Activated gamma-delta T cell treated with anti-CD3 and anti-CD28 coated beads, Interleukin-2, amount 50 U/mL, for 16 hours (primary cell): ENCODE results near the gene PHACTR3.

Source experiments
- DNase-seq: peaks from one replicate; pipeline ENCODE4 v3.0.0-alpha.2; 2020; ENCODE audit warnings: low read depth

PHACTR3 gene

DNA sequence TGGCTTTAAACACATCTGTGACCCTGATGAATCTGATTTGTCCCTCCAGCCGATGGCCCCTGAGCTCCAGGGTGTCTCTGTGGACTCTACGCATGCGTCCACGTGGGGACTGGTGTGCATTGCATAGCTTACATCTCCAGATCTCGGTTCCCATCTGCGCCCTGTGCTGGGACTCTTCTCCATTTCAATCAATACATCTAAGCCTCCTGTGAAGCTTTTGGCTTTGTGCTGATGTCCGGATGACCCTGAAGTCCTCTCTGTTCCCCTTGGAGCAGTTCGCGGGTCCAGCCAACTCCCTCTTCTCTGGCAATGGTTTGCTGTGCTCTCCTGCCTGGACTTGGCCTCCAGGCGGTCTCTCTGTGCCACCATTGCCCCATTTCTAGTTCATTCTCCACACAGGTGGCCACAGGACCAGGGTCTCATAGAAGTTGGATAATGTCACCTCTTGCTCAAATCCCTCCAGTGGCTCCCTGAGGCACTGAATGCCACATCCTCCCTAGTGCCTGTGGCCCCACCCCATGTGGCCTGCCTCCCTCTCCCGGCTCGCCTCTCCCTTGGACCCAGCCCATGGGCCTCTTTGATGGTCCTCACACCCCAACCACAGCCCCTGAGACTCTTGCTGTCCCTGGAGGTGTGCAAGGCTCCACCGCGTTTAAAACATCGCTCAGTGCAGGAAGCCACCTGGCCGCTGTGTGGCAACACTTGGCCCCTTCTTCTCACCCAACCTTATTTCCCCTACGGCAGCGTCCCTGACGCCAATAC lies 173.7 kb downstream of the PHACTR3 start:
- DNase-seq: no peak

DNA sequence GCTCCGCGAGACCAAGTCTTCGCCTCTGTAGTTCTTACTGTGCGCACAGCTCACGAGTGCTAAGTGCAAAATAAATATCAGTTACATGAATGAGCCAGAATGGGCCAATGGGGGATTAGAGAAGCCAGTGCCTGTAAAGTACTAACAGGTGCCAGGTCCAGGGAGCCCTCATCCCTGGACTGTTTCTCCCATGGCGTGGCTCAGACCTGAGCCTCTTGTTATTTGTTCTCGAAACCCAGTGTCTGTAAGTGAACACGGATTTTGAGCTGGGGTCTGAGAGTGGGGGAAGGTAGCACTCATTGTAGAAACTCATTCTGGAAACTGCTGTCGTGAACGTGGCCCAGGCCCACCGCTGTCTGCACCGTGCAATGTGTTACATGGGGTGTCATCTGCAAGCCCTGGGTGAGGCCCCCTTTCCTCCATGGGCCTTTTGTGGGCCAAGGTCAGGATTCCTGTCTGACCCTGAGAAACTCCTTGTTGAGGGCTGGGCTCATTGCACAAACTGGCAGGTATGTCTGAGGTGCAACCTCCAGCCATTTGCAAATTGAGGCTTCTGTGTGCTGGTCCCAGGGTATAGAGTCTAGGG lies 174.4 kb downstream of the PHACTR3 start:
- DNase-seq: no peak

DNA sequence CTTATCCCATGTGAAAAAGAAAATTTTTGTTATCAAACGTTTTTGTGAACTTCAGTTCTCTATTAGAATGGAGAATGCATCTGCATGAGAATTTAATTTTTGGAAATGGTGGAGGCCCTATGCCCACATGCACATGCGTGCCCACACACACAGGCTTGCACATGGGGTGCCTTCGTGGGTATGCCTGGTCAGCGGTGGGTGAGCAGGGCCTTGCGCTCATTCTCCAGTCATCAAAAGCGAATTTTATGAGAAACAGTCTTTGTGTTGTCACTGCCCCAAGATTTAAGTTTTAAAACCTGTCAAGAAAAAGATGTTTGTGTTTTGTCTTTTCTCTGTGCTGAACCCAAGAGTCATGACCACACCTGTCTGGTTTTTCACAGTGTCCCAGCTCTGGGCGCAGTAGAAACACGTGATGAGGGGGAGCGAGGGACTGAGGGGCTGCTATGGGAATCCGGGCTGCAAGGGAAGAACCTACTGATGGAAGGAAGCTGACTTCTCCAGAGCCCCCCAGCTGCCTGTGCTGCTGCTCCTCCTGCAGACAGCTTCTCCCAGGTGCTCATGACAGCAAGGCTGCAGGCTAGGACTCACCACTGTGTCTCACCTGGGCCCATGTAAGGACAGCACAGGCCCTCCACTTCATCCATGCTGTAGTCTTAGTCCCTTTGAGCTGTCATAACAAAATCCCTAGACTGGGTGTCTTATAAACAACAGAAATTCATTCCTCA lies 175.5 kb downstream of the PHACTR3 start:
- no peak for DNase-seq

DNA sequence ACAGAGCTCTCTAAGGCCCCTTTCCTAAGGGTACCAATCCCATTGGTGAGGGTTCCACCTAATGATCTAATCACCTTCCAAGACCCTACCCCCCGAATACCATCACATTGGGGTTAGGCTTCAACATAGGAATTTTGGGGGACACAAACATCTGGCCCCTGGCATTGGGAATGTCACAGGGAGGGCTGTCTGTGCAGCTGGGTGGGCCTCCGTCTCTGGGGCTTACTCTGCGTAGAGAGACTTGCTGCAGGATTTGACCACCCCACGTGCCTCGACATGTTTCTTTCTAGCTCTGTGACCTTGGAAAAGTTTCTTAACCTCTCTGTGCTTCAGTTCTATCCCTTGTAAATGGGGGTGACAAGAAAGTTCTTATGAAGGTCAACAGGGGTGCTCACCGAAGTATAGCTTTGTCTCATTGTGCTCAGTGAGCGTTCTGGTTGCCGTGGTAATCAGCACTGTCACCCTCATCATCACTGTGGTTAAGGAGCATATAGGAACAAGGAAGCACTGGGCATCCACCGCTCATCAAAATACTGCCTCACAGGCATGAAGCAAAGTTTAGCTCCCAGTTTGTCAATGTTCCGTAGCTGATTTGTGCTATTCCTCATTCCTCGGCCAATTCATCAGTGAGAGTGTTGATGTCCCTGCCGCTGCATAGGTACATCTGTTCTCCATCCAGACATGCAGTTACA lies 176.3 kb downstream of the PHACTR3 start:
- DNase-seq: no peak

DNA sequence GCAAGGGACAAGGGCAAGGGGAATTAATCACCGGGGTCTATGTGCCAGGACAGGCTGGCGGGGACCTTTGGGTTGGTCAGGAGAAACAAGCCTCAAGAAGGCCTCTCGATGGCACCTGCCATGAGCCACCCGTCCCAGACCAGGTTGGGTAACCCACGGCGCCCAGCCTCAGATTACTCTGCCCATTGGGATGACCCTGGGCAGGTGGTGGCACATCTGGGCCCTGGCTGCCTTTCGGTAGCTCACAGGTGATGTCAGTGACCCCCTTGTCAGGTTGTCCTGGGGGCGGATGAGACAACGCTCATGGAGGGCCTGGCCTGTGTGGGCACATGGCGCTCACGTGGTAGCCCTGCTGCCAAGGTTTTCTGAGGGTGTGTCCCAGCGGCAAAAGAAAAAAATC lies 176.9 kb downstream of the PHACTR3 start:
- no peak for DNase-seq

DNA sequence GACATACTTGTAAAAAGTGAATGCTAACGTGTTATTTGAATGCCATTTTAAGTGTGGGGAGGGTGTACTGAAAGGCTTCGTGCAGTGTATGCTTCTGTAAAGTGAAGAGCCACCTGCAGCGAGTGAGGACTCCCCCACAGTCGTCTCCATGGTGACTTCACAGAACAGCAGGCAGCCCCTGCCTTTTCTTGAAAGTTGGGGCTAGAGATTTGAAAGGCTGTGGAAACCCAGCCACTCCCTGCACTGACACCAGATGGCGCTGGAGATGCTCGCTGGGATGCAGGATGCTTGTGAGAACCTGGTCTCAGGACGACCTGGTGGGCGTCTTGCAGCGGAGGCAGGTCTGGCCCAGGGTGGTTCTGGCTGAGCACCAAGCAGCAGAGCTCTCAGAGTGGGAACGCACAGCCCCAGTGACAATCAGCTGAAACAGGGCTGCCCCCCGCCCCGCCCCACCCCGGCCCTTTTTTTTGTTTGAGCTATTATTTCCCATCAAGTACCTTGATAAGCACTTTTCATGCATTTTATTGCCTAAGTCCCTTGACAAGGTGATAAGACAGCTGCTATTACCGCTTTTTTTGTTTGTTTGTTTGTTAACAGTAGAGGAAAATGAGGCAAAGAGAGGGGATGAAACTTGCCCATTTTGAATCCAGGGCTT lies 178.8 kb downstream of the PHACTR3 start:
- DNase-seq: no peak

DNA sequence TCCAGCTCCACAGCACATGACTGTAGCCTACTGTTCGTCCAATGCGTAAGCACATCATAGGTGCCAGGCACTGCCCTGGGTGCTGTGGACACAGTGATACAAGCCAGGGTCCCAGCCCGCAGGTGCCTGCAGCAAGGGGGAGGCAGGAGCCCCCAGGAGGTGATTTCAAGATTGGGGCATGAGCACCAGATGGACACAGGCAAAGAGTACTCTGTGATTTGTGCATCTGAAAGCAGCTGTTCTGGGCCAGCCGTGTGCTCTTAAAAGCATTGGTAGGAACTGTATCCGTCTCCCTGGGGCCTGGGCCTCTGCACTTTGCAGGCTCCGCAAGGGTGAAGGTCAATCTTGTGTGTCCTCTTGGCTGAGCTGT lies 179.3 kb downstream of the PHACTR3 start:
- DNase-seq: no peak

DNA sequence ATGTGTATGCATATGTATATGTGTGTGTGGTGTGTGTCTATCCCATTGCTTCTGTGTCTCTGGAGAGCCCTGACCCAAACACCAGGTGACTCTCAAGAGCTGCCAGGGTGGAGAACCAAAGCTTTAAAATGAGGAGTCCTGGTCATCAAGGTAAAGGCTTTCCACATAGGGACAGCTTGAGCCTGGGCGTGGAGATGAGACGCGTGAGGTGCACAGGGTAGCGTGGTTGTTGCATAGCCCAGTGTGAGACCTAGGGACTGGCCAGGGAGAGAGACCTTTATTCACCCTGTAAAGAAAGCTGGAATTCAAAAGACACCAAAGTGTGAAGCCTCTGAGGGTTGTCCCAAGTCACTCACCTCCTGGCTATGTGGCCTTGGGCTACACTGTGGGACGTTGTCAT lies 180.0 kb downstream of the PHACTR3 start:
- no peak for DNase-seq

DNA sequence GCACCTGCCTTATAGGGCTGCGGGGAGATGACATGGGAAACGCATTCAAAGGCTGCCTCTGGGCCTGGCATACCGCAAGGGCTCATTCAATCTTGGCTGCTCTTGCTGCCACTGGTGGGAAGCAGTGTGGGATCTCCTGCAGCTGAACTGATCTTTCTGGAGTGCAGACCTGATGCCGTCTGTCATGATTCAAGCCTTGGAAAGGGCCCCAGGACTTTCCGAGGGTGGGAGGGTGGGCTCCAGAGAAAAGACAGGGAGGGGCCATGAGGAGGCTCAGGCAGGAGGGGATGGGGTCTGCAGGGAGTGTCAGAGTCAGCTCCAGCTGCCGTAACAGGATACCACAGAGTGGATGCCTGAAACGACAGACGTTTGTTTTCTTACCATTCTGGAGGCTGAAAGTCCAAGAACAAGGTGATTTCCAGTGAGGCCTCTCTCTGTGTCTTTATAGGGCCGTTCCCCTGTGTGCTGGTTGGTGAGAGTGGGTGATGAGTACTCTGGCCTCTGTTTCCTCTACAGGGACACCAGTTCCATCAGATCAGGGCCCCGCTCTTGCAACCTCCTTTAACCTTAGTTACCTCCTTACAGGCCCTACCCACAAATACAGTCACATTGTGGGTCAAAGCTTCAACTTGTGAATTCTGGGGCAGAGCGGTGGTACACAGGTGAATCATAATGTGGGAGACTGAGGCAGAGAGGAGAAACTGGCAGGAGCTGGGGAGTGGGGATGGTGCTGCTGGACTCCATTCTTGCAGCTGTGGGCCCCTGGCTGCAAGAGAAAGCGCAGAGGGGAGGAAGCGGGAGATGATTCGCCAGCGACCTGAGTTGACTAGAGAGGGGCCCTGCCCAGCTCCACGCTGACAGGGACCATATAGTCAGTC lies 180.7 kb downstream of the PHACTR3 start:
- DNase-seq: no peak

DNA sequence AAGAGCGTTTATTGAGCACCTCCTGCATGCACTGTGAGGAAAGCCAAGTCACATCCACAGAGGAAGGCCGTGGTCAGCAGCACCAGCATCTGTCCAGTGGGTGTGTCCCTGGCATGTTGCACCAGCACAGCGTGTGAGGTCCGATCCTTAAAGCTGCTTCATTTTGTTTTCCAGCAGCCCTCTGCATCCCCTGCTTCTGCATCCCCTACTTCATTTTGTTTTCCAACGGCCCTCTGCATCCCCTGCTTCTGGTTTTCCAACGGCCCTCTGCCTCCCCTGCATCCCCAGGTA lies 181.3 kb downstream of the PHACTR3 start:
- no peak for DNase-seq

DNA sequence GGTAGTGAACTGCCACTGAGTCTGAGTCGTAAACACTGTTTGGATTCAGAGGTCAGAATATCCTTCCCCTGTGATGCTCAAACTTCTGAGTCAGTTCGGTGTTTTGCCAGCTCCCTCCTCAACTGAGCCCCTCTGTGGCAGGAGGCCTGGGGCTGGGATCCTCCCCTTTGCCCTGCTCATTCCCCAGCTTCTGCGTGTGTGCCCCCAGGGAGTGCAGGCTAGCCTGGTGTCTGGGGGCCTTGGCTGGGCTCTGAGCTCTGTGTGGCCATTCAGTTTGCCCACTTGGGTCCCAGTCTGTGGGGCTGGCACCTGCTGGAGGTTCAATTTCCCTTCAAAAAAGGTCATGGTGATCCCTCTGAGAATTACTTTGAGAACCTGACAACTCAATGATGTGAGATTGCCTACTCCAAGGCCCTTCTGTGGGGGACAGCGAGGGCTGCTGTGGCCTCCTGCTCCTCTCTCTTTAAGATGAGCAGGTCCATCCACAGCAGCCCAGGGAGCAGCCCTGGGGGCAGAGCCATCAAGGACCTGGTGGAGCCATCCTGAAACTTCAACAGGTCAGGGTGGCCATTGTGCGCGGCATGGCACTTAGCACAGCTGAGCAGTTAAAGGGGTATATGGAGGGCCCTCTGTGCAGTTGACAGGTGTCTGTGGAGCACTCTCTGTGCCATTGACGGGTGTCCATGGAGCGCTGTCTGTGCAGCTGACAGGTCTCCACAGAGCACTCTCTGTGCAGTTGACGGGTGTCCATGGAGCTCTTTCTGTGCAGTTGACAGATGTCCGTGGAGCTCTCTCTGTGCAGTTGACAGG lies 181.9 kb downstream of the PHACTR3 start:
- DNase-seq: no peak

DNA sequence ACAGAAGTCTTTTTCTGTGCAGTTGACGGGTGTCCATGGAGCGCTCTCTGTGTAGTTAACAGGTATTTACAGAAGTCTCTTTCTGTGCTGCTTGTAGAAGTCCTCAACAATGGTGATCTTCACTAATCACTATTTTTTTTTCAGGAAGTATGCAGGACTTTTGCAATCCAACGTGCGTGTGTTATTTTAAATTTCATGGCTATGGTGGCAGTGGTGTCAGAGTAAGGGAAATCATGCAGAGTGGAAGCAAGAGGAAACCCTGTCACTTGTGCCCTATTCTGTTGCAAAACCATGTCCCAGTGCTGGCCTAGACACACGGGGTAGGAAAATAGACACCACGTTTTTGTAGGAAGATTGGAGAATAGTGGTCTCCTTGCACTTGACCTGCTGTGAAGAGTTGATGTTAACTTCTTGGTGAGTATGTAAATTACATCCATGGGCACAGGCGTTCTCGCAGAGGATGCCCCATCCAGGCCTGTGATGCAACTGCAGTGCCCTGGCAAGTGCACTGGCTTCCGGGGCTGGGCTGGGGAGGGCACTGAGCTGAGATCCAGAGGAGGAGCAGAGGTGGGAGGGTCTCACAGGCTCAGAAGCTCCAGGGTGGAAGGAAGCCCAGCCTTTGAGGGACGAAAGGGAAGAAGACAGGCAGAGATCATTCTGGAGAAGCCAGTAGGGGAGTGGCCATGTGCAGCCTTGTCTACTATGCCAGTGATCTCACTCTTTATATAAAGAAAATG lies 182.6 kb downstream of the PHACTR3 start:
- DNase-seq: no peak

DNA sequence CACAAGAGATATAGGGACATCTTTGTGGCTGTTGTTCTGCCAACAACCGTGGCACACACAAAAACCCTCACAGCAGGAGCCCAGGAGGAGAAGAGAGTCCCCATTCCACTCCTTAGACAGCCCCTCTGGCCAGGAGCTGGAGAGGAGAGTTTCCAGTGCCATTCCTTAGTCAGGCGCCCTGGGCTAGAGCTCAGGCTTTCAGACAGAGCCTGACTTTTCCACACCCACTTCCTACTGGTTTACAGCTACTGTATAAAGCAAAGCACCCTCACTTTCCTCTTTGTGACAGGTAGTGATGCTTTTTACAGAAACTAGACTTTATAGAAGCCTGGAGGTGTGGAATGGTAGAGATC lies 183.2 kb downstream of the PHACTR3 start:
- DNase-seq: no peak

DNA sequence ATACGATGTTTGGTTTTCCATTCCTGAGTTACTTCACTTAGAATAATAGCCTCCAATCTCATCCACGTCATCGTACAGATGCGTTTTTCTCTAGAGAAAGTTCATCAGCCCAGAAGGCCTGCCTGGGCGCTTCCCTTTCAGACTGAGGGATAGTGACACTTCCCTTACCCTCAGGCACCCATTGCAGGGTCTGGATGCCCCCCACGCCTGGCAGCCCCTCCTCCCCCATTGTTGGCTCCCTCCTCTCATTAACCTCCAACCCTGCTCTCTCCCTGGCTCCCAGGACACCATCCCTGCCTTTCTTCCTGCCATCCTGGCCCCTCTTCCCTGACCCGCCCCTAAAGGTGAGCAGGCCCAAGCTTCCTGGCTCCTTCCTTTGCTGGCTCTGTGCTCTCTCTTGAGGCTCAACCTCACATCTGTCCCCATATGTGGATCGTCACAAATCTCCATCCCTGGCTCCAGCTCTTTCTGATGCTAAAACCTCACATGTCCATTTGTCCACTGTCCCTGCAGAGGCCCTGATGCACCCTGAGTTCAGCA lies 183.9 kb downstream of the PHACTR3 start:
- DNase-seq: no peak

DNA sequence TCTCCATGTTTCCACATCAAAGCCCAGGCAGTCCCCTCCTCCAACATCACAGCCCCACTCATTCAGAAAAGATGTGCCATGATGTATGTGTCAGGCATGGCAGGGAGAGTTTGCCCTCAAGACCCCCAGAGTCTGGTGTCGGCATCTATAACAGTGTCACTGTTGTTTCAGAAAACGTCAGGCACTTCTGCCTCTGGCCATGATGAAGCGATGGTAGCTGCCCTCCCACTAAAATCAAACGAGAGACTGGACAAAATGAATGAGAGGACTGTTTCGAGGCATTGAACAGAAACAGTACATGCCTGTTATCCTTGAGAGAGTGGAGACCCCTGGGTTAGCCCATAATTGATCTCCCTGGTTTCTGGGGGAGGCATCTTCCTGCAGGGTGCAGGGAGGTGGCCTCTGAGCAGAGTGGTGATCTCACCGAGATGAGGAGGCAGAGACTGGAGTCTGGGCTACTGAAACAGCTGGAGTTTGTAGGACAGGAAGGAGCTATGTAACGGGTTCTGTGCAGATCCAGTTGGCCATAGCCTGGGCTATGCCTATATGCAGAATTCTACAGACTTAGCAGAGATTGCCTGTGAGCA lies 184.6 kb downstream of the PHACTR3 start:
- no peak for DNase-seq

DNA sequence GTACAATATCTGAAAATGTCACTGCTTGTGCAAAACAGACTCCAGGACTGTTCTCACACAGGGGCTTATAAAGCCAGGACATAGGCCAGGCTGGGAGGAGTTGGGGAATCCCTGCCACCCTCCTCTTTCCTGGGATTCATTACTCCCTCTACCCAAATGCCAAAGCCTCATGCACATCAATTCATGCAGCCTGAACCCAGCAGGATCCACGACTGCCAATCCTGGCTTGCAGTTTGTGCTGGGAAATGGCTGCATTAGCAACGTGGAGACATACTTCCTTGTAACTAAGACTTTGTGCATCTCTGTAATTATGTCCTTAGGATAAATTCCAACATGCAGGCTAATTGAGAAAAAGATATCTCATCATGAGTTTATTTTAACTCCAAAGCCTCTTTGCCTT lies 185.3 kb downstream of the PHACTR3 start:
- DNase-seq: no peak

DNA sequence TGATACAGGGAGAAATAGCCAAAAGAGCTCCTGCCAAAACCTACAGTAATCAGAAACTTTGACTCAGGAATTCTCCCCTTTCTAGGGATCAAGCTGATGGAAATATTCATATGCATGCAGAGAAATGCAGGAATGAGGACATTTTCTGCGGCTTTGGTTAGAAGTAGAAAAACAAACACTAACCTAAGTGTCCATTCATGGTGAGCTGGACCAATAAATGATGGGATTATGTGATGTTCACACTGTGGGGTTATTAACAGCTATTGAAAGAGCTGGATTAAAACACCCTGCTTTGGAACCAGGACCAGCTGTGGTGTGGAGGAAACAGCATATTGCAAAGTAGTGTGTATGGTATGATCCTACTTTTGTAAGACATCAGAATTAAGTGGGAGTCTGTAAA lies 186.0 kb downstream of the PHACTR3 start:
- no peak for DNase-seq

DNA sequence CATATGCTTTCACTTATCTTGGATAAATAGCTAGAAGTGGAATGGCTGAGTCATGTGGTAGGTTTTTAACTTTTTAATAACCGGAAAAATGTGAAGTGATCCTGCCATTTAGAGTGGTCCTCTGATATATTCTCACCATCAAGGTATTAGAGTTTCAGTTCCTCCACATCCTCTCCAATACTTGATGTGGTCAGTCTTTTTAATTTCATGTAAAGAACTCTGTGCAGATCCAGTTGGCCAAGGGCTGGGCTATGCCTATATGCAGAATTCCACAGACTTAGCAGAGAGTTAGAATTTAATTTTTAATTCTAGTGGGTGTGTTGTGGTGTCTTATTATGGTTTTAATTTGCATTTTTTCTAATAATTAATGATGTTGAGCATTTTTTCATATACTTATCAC lies 188.0 kb downstream of the PHACTR3 start:
- no peak for DNase-seq

DNA sequence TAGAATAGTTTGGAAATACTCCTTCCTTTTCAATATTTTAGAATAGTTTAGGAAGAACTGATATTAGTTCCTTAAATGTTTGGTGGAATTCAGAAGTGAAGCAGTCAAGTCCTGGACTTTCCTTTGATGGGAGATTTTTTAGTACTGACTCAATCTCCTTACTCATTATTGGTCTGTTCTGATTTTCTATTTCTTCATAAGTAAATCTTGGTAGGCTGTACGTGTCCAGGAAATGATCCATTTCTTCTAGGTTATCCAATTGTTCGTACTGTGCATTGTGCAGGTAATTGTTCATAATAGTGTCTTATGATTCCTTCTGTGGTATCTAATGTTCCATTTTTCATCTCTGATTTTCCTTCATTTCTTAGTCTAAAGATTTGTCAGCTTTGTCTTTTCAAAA lies 190.2 kb downstream of the PHACTR3 start:
- DNase-seq: no peak
